Measurements from ENCODE around the gene PPP1R12C. TPM values are rescaled to one million over a fixed set of nuclear protein-coding genes. Genes with fewer than 3 reads are reported as not detected.

PPP1R12C gene
- total and polyA plus RNA-seq, 10 of the 15 experiments (the other 5 are each of a cell fraction or from before 2014, with no cell fraction given), result 1.4 to 84.7 (median 20.5) TPM

DNA sequence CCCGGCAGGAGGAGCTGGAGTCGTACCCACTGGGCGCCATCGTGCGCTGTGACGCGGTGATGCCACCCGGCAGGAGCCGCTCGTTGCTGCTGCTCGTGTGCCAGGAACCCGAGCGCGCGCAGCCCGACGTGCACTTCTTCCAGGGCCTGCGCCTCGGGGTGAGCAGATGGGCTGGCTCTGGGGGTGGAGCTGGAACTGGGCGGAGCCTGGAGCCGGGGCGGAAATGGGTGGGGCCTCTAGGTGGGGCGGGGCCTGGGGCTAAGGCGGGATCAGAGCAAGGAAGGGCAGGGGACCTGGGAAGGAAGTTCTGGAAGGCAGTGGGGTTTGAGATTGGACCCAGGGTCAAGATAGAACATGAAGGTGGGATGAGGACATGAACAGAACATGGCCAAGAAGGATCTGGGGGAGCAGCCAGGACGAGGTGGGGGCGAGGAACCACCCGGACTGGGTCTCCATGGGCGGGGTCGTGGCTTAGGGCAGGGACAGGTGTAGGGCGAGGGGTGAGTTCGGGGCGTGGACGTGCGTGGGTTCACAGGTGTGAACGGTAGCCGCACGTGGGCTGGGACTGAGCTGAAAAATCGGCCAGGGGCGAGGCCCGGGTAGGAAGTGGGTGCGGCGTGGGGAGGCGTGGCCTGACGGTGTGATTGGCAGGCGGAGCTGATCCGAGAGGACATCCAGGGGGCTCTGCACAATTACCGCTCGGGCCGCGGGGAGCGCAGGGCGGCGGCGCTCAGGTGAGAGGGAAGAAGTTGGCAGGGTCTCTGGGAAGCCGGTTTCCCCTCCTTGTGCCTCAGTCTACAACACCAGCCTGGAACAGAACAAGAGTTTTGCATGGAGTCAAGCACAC is 37.1 kb downstream of the PPP1R12C start (continued):
- TF ChIP-seq, protein P1, sequence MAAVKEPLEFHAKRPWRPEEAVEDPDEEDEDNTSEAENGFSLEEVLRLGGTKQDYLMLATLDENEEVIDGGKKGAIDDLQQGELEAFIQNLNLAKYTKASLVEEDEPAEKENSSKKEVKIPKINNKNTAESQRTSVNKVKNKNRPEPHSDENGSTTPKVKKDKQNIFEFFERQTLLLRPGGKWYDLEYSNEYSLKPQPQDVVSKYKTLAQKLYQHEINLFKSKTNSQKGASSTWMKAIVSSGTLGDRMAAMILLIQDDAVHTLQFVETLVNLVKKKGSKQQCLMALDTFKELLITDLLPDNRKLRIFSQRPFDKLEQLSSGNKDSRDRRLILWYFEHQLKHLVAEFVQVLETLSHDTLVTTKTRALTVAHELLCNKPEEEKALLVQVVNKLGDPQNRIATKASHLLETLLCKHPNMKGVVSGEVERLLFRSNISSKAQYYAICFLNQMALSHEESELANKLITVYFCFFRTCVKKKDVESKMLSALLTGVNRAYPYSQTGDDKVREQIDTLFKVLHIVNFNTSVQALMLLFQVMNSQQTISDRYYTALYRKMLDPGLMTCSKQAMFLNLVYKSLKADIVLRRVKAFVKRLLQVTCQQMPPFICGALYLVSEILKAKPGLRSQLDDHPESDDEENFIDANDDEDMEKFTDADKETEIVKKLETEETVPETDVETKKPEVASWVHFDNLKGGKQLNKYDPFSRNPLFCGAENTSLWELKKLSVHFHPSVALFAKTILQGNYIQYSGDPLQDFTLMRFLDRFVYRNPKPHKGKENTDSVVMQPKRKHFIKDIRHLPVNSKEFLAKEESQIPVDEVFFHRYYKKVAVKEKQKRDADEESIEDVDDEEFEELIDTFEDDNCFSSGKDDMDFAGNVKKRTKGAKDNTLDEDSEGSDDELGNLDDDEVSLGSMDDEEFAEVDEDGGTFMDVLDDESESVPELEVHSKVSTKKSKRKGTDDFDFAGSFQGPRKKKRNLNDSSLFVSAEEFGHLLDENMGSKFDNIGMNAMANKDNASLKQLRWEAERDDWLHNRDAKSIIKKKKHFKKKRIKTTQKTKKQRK (IDR thresholded peaks at IDR 0.05; ENCODE audit: low read depth, low read length), result no peak
- TF ChIP-seq SKIL (IDR thresholded peaks at IDR 0.05; ENCODE audit: low read depth, poor library complexity, severe bottlenecking), result no peak
- no peak for TF ChIP-seq SREBF1 (IDR thresholded peaks at IDR 0.05; ENCODE audit: low read length)
- TF ChIP-seq, protein P2, sequence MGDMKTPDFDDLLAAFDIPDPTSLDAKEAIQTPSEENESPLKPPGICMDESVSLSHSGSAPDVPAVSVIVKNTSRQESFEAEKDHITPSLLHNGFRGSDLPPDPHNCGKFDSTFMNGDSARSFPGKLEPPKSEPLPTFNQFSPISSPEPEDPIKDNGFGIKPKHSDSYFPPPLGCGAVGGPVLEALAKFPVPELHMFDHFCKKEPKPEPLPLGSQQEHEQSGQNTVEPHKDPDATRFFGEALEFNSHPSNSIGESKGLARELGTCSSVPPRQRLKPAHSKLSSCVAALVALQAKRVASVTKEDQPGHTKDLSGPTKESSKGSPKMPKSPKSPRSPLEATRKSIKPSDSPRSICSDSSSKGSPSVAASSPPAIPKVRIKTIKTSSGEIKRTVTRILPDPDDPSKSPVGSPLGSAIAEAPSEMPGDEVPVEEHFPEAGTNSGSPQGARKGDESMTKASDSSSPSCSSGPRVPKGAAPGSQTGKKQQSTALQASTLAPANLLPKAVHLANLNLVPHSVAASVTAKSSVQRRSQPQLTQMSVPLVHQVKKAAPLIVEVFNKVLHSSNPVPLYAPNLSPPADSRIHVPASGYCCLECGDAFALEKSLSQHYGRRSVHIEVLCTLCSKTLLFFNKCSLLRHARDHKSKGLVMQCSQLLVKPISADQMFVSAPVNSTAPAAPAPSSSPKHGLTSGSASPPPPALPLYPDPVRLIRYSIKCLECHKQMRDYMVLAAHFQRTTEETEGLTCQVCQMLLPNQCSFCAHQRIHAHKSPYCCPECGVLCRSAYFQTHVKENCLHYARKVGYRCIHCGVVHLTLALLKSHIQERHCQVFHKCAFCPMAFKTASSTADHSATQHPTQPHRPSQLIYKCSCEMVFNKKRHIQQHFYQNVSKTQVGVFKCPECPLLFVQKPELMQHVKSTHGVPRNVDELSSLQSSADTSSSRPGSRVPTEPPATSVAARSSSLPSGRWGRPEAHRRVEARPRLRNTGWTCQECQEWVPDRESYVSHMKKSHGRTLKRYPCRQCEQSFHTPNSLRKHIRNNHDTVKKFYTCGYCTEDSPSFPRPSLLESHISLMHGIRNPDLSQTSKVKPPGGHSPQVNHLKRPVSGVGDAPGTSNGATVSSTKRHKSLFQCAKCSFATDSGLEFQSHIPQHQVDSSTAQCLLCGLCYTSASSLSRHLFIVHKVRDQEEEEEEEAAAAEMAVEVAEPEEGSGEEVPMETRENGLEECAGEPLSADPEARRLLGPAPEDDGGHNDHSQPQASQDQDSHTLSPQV (IDR thresholded peaks at IDR 0.05), result no peak
- TF ChIP-seq MTA3 (IDR thresholded peaks at IDR 0.05; ENCODE audit: borderline replicate concordance, low read length), result no peak
